ENCODE data around the gene LYST.

DNA sequence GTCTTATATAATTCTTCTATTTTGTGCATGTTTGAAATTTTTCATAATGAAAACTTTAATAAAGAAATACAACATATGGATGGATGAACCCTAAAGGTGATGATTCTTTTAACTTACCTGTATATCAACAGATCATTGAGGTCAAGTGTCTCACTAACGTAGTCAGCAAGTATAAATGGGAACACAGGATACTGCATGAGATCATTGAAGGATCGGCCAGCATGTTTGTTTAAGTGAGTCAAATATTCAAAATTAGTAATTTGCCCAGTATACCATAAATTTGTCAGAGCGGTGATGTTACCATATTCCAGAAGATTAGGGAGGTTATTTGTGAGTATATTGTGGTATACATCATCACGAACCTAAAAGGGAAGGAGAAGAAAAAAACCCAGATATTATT is 146.2 kb downstream of the LYST start:
- TF ChIP-seq CTCF (IDR thresholded peaks at IDR 0.05; ENCODE audit: extremely low read depth in 1 of 2, insufficient read depth in 1 of 2, low read depth in 1 of 2, low read length in 2 of 2) (no peak), POLR2A (IDR thresholded peaks at IDR 0.05; ENCODE audit: low read depth, low read length) (no peak), FOS (IDR thresholded peaks at IDR 0.05; ENCODE audit: borderline replicate concordance, insufficient read depth, low read length) (peak; percentile 10)
